Adrenal gland (tissue), 5 donors: ENCODE results near the gene IRF4.

Experiments used
- CTCF ChIP-seq, 6 experiments: fragments of 450-650 bp in 4 of 6; fragments of 200-600 bp in 2 of 6; sonication (generic) in 1 of 6; IDR thresholded peaks; 1 replicate in 5 of 6; 2 replicates in 1 of 6; pipeline versions ENCODE4 v1.5.1 to v1.8.0; 2016 to 2021; ENCODE audit warnings: antibody characterized with exemption in 6 of 6, mild to moderate bottlenecking in 2 of 6, moderate library complexity in 1 of 6
- POLR2A ChIP-seq, 2 donors: fragments of 450-650 bp; IDR thresholded peaks; one replicate each; pipeline ENCODE4 v1.6.1; 2017; ENCODE audit warnings: antibody characterized with exemption in 2 of 2, mild to moderate bottlenecking in 2 of 2, moderate library complexity in 1 of 2
- donor health status: DM: no; HTN: no; CAD: no.

DNA sequence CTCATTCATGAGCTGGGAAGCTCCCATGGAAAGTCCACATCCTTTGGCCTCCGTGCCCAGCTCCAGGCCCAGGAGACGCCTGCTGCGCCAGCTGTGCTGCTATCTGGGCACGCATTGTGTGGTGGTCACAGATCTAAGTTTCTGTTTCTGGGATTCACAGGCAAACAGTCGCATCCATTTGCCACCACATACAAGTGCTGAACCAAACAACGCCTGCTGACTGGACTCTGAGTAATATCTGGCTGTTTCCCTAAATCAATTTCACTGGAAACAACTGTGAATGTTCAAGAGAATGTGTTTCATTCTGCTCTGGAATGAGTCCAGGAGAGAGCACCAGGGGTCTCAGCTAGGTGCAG is 45.5 kb downstream of the IRF4 start:
- TF ChIP-seq CTCF (IDR thresholded peaks at IDR 0.05), result no peak
- TF ChIP-seq POLR2A (IDR thresholded peaks at IDR 0.05), result no peak
